ENCODE measurements around the gene MPST.

The MPST gene

GRCh38 chr22:37047006-37047405, 27.5 kb downstream of the MPST start:
- DNase-seq, result no peak

GRCh38 chr22:37048133-37048532, 28.6 kb downstream of the MPST start:
- DNase-seq, result no peak

- no peak for DNase-seq
Measured at GRCh38 chr22:37049224-37049623, 29.7 kb downstream of the MPST start.

- no peak for DNase-seq
Measured at GRCh38 chr22:37050913-37051312, 31.4 kb downstream of the MPST start.

GRCh38 chr22:37051391-37052385, 32.1 kb downstream of the MPST start, which contains the start of gene KCTD17:
TSS of gene KCTD17 (plus strand) at chr22:37051742. CDS start at chr22:37051761, 19 bp downstream.
- DNase-seq, result peak; percentile 67

GRCh38 chr22:37052386-37053309, 33.1 kb downstream of the MPST start:
- no peak for DNase-seq

- no peak for DNase-seq
Measured at GRCh38 chr22:37053310-37054055, 33.9 kb downstream of the MPST start.

- DNase-seq, result no peak
Measured at GRCh38 chr22:37054056-37054395, 34.5 kb downstream of the MPST start.

GRCh38 chr22:37054600-37055365, 35.2 kb downstream of the MPST start:
- DNase-seq, result no peak

- no peak for DNase-seq
Measured at GRCh38 chr22:37056246-37056645, 36.7 kb downstream of the MPST start.

- no peak for DNase-seq
Measured at GRCh38 chr22:37057226-37057625, 37.7 kb downstream of the MPST start.

- no peak for DNase-seq
Measured at GRCh38 chr22:37057796-37058510, 38.4 kb downstream of the MPST start.

GRCh38 chr22:37058917-37059701, 39.6 kb downstream of the MPST start:
- no peak for DNase-seq

- DNase-seq, result no peak
Measured at GRCh38 chr22:37059876-37060449, 40.4 kb downstream of the MPST start.

- no peak for DNase-seq
Measured at GRCh38 chr22:37060801-37061610, 41.5 kb downstream of the MPST start.

GRCh38 chr22:37061611-37062375, 42.3 kb downstream of the MPST start:
- no peak for DNase-seq

GRCh38 chr22:37062376-37062675, 42.8 kb downstream of the MPST start:
- DNase-seq, result no peak

GRCh38 chr22:37062702-37063381, 43.3 kb downstream of the MPST start:
- DNase-seq, result no peak
